Ovary (tissue), 9 donors: Measurements from ENCODE around the gene BCL2L13. TPM values are rescaled to one million over a fixed set of nuclear protein-coding genes. Genes with fewer than 3 reads are reported as not detected.
"Not testable (repeated sequence)": the region's sequence is repeated elsewhere in the genome, so short reads cannot be mapped to it uniquely, and the experiment has no call there.

ENCODE experiments used
- DNase-seq, 5 donors: peaks; one replicate each; pipeline ENCODE4 v3.0.0-alpha.2; 2019 to 2020
- H3K27ac ChIP-seq, 2 donors: fragments of 200-600 bp; one replicate each; pipeline versions ENCODE4 v1.5.1 to v1.8.0; 2019 to 2022
- H3K27me3 ChIP-seq: fragments of 200-600 bp; one replicate; pipeline ENCODE4 v1.8.0; 2022
- H3K36me3 ChIP-seq: fragments of 200-600 bp; sonication (generic); one replicate; pipeline ENCODE4 v1.5.1; 2019
- H3K4me1 ChIP-seq: one replicate; pipeline ENCODE4 v1.8.1; 2013; ENCODE audit warnings: mild to moderate bottlenecking, moderate library complexity; ENCODE audit not compliant: insufficient read depth
- H3K4me3 ChIP-seq: fragments of 200-600 bp; sonication (generic); one replicate; pipeline ENCODE4 v1.5.1; 2017
- H3K9me3 ChIP-seq, 2 donors: fragments of 200-600 bp in 1 of 2; sonication (generic) in 1 of 2; one replicate each; pipeline versions ENCODE4 v1.5.1 to v1.8.1; 2013 to 2019; ENCODE audit warnings: mild to moderate bottlenecking in 1 of 2, moderate library complexity in 1 of 2
- EP300 ChIP-seq: sonication (generic); formaldehyde crosslinking; IDR thresholded peaks from one replicate; pipeline ENCODE4 v1.6.1; 2017; ENCODE audit warnings: antibody characterized with exemption
- POLR2A ChIP-seq: fragments of 450-650 bp; IDR thresholded peaks from one replicate; pipeline ENCODE4 v1.6.1; 2017; ENCODE audit warnings: antibody characterized with exemption, mild to moderate bottlenecking, moderate library complexity
- WGBS, 3 donors: extraction: QIAGEN DNeasy Blood & Tissue Kit in 1 of 3; methylation state at CpG; one replicate each; pipeline versions ENCODE4 v1.1.5 to v1.1.7; 2013 to 2017; 5-methylcytosine and 5-hydroxymethylcytosine counted together
- intact Hi-C, 4 donors: fragments of 100-400 bp; cut with DNase I; formaldehyde crosslinking; loops; one replicate each; pipeline versions ENCODE4 v1.11.0 to v1.15.1; 2022 to 2023
- polyA plus RNA-seq, 2 donors: library from polyadenylated mRNA; stranded (reverse); fragments of 200-250 nt in 1 of 2; fragments of 350-450 nt in 1 of 2; fragmentation: Illumina TruSeq in 1 of 2; extraction: RNeasy Lipid Tissue Mini Kit (QIAGEN cat#74804) in 1 of 2; gene quantifications; one replicate each; pipeline ENCODE4 v1.2.3, GENCODE V29; 2013 to 2014
- total RNA-seq, 7 donors: library from RNA; depleted of rRNA in 2 of 7; stranded (reverse); fragments of >200 nt in 2 of 7; fragmentation: NEBNext Ultra II Directional in 3 of 7; extraction: Animal tissue kit (Norgen Biotek cat#: 25700) in 3 of 7; gene quantifications; one replicate each; pipeline versions ENCODE4 v1.1.0 to v1.2.4, GENCODE V29; 2016 to 2023
- TF ChIP-seq, protein P1 (sequence below), 3 donors: fragments of 450-650 bp in 2 of 3; fragments of 200-600 bp in 1 of 3; IDR thresholded peaks; one replicate each; pipeline versions ENCODE4 v1.5.1 to v1.8.0; 2016 to 2022; ENCODE audit warnings: antibody characterized with exemption in 3 of 3, mild to moderate bottlenecking in 1 of 3
- donor health status: DM: no; HTN: no; CAD: no; lungs with moderate emphysema.
- donor health status: DM: no; HTN: no; CAD: no.
- donor health status: Bipolar disorder and iron deficiency.
- donor health status: DM: yes; HTN: yes; CAD: no.
- donor health status: DM: no; HTN: no; CAD: no.
- donor health status: DM: yes; HTN: yes; CAD: no.

The BCL2L13 gene
- total and polyA plus RNA-seq, 9 donors: 19.9 to 39.5 (median 33.8) TPM

DNA sequence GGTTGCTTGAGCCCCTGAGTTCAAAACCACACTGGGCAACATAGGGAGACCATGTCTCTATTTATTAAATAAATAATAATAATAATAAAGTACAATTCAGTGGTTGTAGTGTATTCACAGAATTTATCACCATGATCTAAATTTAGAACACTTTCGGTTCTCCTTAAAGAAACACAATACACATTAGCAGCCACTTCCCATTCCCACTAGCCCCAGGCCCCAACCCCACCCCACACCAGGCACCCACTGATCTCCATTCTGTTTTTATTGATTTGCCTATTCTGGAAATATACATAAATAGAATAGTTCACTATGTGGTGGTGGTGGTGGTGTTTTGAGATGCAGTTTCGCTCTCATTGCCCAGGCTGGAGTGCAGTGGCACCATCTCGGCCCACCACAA is 45.7 kb downstream of the BCL2L13 start:
- intact Hi-C loops: no loop called here
- WGBS, 3 donors: 80 to 84% (median 83%) methylated on average over 3 of the region's 3 CpGs
- no peak for DNase-seq
- no peaks in the 10 kb centered on the region for H3K9me3 ChIP-seq
- H3K36me3 ChIP-seq: no peaks in the 10 kb centered on the region
- H3K4me3 ChIP-seq: no peak overlapping the region
- no peaks in the 10 kb centered on the region for H3K27me3 ChIP-seq
- no peaks in the 10 kb centered on the region for H3K4me1 ChIP-seq
- TF ChIP-seq, protein P1, sequence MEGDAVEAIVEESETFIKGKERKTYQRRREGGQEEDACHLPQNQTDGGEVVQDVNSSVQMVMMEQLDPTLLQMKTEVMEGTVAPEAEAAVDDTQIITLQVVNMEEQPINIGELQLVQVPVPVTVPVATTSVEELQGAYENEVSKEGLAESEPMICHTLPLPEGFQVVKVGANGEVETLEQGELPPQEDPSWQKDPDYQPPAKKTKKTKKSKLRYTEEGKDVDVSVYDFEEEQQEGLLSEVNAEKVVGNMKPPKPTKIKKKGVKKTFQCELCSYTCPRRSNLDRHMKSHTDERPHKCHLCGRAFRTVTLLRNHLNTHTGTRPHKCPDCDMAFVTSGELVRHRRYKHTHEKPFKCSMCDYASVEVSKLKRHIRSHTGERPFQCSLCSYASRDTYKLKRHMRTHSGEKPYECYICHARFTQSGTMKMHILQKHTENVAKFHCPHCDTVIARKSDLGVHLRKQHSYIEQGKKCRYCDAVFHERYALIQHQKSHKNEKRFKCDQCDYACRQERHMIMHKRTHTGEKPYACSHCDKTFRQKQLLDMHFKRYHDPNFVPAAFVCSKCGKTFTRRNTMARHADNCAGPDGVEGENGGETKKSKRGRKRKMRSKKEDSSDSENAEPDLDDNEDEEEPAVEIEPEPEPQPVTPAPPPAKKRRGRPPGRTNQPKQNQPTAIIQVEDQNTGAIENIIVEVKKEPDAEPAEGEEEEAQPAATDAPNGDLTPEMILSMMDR (IDR thresholded peaks at IDR 0.05): no peak
- TF ChIP-seq EP300 (no peak), POLR2A (no peak)
- H3K27ac ChIP-seq: no peak overlapping the region

DNA sequence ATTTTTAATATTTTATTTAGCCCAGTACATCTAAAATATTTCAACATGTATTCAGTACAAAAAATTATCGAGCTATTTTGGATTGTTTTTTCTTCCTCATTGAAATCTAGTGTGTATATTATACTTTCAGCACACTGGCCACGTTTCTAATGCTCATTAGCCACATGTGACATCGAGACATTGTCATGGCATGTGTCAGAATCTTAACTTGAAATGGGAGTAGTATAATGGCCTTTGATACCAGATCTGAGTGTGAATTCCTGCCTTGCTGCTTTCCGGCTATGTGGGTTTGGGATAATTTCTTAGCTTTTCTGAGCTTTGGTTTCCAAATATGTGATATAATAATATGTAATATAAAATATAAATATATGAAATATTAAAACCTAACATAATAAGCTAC is 54.3 kb downstream of the BCL2L13 start:
- no peak overlapping the region for H3K27ac ChIP-seq
- TF ChIP-seq, protein P1 (IDR thresholded peaks at IDR 0.05): no peak
- no peak for TF ChIP-seq EP300
- TF ChIP-seq POLR2A: no peak
- no peaks in the 10 kb centered on the region for H3K27me3 ChIP-seq
- H3K4me3 ChIP-seq: no peak overlapping the region
- DNase-seq: no peak
- no peaks in the 10 kb centered on the region for H3K9me3 ChIP-seq
- intact Hi-C loops: no loop called here
- no peaks in the 10 kb centered on the region for H3K36me3 ChIP-seq
- WGBS, 3 donors: 88 to 91% (median 90%) methylated on average over 4 of the region's 4 CpGs
- no peaks in the 10 kb centered on the region for H3K4me1 ChIP-seq

DNA sequence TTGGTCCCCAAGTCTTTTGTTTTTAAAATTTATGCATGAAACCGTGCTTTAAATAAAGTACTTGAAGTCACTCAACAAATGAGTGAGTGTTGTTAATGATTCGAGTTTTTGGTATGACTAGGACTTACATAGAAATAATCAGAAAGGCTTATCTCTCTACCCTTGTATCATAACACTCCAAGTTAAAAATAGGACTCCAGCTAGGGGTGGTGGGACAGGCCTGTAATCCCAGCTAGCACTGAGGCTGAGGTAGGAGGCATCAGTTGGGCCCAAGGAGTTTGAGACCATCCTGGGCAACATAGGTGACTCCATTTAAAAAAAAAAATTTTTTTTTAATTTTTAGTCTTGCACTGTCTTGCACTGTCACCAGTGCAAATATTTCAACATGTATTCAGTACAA is 55.6 kb downstream of the BCL2L13 start:
- Histone ChIP-seq H3K9me3 (no peaks in the 10 kb centered on the region), H3K4me3 (no peak overlapping the region), H3K4me1 (no peaks in the 10 kb centered on the region), H3K27me3 (no peaks in the 10 kb centered on the region), H3K36me3 (no peaks in the 10 kb centered on the region), H3K27ac (no peak overlapping the region)
- intact Hi-C loops: no loop called here
- TF ChIP-seq EP300: no peak
- TF ChIP-seq, protein P1 (IDR thresholded peaks at IDR 0.05): no peak
- WGBS, 3 donors: 87 to 90% (median 89%) methylated on average over 2 of the region's 2 CpGs
- DNase-seq: no peak

DNA sequence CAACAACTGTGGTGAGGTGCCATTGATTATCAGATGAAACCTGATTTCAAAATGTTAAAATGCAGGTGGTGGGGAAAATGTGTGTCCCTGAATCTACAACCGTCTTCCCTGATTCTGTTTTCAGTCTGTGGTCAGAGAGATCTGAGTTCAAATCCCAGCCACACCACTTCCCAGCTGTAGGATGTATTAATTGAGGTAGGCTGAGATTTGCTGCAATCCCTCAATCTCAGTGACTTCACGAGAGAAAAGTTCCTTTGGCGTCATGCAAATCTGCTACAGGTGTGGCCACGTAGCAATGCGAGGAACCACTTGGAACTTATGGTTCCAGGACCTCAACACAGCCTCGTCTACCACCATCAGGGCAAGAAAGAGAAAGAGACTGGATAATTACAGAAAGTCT is 56.2 kb downstream of the BCL2L13 start:
- DNase-seq: no peak
- Histone ChIP-seq H3K4me1 (no peaks in the 10 kb centered on the region), H3K36me3 (no peaks in the 10 kb centered on the region), H3K27ac (no peak overlapping the region), H3K4me3 (no peak overlapping the region), H3K27me3 (no peaks in the 10 kb centered on the region), H3K9me3 (no peaks in the 10 kb centered on the region)
- TF ChIP-seq POLR2A (no peak), EP300 (no peak)
- TF ChIP-seq, protein P1 (IDR thresholded peaks at IDR 0.05): no peak
- intact Hi-C loops: no loop called here
- 89 to 100% (median 91%) methylated on average over 6 of the region's 6 CpGs for WGBS, 3 donors

DNA sequence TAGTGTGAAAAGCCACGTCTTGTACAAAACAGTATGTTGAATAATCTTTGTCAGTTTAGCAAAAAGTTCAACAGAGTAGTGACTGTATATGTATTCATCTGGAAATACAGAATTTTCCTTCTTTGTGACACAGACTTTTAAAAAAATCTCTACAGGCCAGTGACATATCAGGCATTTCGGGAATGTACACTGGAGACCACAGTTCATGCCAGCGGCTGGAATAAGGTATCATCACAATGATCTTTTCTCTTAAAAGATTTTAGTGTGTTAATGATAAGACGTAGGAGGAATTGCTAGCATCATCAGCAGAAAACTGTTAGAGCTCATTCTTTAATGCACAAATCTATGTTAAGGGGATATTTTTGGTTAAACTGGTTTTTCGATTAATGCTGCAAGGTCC is 57.4 kb downstream of the BCL2L13 start:
- H3K4me3 ChIP-seq: no peak overlapping the region
- H3K4me1 ChIP-seq: no peaks in the 10 kb centered on the region
- TF ChIP-seq, protein P1 (IDR thresholded peaks at IDR 0.05): no peak
- TF ChIP-seq EP300: no peak
- no peak for TF ChIP-seq POLR2A
- 94 to 95% (median 94%) methylated on average over 5 of the region's 5 CpGs for WGBS, 3 donors
- H3K36me3 ChIP-seq: no peaks in the 10 kb centered on the region
- no peak for DNase-seq
- H3K27me3 ChIP-seq: no peaks in the 10 kb centered on the region
- intact Hi-C loops: no loop called here
- H3K27ac ChIP-seq: no peak overlapping the region
- H3K9me3 ChIP-seq: no peaks in the 10 kb centered on the region

DNA sequence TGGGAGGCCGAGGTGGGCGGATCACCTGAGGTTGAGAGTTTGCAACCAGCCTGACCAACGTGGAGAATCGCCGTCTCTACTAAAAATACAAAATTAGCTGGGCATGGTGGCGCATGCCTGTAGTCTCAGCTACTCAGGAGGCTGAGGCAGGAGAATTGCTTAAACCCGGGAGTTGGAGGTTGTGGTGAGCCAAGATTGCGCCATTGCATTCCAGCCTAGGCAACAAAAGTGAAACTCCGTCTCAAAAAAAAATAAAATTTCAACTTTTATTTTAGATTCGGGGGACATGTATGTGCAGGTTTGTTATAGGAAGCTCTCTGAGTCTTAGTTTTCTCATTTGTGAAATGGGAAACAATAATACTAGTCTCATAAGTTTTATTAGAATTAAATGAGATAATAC is 58.6 kb downstream of the BCL2L13 start:
- H3K36me3 ChIP-seq, H3K27me3 ChIP-seq, H3K9me3 ChIP-seq, DNase-seq, H3K4me1 ChIP-seq, H3K4me3 ChIP-seq, intact Hi-C loops, H3K27ac ChIP-seq: not testable (repeated sequence)
- 90 to 95% (median 93%) methylated on average over 10 of the region's 10 CpGs for WGBS, 3 donors

DNA sequence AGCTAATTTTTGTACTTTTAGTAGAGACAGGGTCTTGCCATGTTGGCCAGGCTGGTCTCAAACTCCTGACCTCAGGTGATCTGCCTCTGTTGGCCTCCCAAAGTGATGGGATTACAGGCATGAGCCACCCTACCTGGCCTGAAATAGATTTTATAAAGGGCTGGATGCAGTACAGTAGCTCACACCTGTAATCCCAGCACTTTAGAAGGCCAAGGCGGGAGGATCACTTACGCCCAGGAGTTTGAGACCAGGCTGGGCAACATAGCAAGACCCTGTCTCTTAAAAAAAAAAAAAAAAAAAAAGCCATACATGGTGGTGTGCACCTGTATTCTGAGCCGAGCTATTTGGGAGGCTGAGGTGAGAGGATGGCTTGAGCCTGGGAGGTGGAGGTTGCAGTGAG is 59.7 kb downstream of the BCL2L13 start:
- H3K27ac ChIP-seq, H3K4me1 ChIP-seq, intact Hi-C loops, H3K4me3 ChIP-seq, DNase-seq, H3K9me3 ChIP-seq, H3K36me3 ChIP-seq, H3K27me3 ChIP-seq: not testable (repeated sequence)
- 96 to 100% (median 99%) methylated on average over 3 of the region's 3 CpGs for WGBS, 3 donors
